H1 (cell line): ENCODE measurements around the gene KPNA1. TPM values are rescaled to one million over a fixed set of nuclear protein-coding genes. Genes with fewer than 3 reads are reported as not detected.

Source experiments
- CHD7 ChIP-seq: fragments of 300-600 bp; sonication (generic); IDR thresholded peaks from 2 replicates; pipeline ENCODE4 v1.7.1; 2012; ENCODE audit warnings: low read length, moderate library complexity, mild to moderate bottlenecking, inconsistent platforms; ENCODE audit not compliant: insufficient replicate concordance
- CTCF ChIP-seq, 3 experiments: IDR thresholded peaks; 1 replicate in 2 of 3; 2 replicates in 1 of 3; pipeline versions ENCODE4 v1.5.1 to v1.6.1; 2011; ENCODE audit warnings: low read length in 3 of 3, mild to moderate bottlenecking in 3 of 3, inconsistent platforms in 2 of 3, low read depth in 1 of 3, moderate library complexity in 1 of 3; ENCODE audit not compliant: insufficient read depth in 1 of 3; ENCODE audit errors: control extremely low read depth in 1 of 3
- HDAC2 ChIP-seq, 2 experiments: fragments of 300-600 bp in 1 of 2; sonication (generic) in 1 of 2; IDR thresholded peaks; 2 replicates each; pipeline ENCODE4 v1.6.1; 2011 to 2012; ENCODE audit warnings: low read depth in 2 of 2, low read length in 2 of 2, mild to moderate bottlenecking in 2 of 2, moderate library complexity in 2 of 2, borderline replicate concordance in 1 of 2, inconsistent platforms in 1 of 2
- RAD21 ChIP-seq, 2 experiments: IDR thresholded peaks in 1 of 2; conservative IDR thresholded peaks in 1 of 2; 2 replicates each; pipeline ENCODE4 v1.6.1; 2011; ENCODE audit warnings: low read depth in 2 of 2, low read length in 2 of 2, improper control_type of control experiment in 1 of 2, inconsistent platforms in 1 of 2, mild to moderate bottlenecking in 1 of 2, moderate library complexity in 1 of 2
- SIX5 ChIP-seq: IDR thresholded peaks from 2 replicates; pipeline ENCODE4 v1.6.1; 2011; ENCODE audit warnings: mild to moderate bottlenecking, low read depth, low read length
- SP4 ChIP-seq: IDR thresholded peaks from 2 replicates; pipeline ENCODE4 v1.6.1; 2012; ENCODE audit warnings: low read length, inconsistent platforms
- TCF12 ChIP-seq: IDR thresholded peaks from 2 replicates; pipeline ENCODE4 v1.6.1; 2011; ENCODE audit warnings: low read depth, mild to moderate bottlenecking, low read length
- ZNF274 ChIP-seq: IDR thresholded peaks from 2 replicates; pipeline ENCODE4 v1.7.0; 2012; ENCODE audit warnings: low read length, borderline replicate concordance; ENCODE audit errors: extremely low read depth
- polyA plus RNA-seq, 7 experiments: library from polyadenylated mRNA; depleted of rRNA in 3 of 7; stranded (reverse) in 5 of 7; unstranded in 2 of 7; fragments of >200 nt in 5 of 7; fragments of 200-250 nt in 2 of 7; gene quantifications; 1 replicate in 5 of 7; 2 replicates in 1 of 7; 4 replicates in 1 of 7; pipeline versions ENCODE4 v1.2.1 to v1.2.3, GENCODE V29; 2011 to 2013; ENCODE audit warnings: missing spikeins in 2 of 7, mixed read lengths in 2 of 7
- total RNA-seq: library from RNA; stranded (reverse); fragmentation: NEBNext Ultra II Directional; extraction: Animal tissue kit (Norgen Biotek cat#: 25700); gene quantifications from 2 replicates; pipeline ENCODE4 v1.2.1, GENCODE V29; 2021

KPNA1 gene
- total and polyA plus RNA-seq, 2 of the 8 experiments (the other 6 are each of a cell fraction or from before 2014, with no cell fraction given): 14.8 to 63.0 TPM

GRCh38 chr3:122476532-122476931, 38.2 kb downstream of the KPNA1 start (continued):
- no peak for TF ChIP-seq CHD7
- no peak for TF ChIP-seq SP4
- no peak for TF ChIP-seq RAD21 (IDR thresholded peaks at IDR 0.05 in 1 of 2, conservative IDR thresholded peaks at IDR 0.05 in 1 of 2; ENCODE audit: low read depth in 2 of 2, low read length in 2 of 2)
- TF ChIP-seq ZNF274: no peak
- no peak for TF ChIP-seq HDAC2 (IDR thresholded peaks at IDR 0.05; ENCODE audit: borderline replicate concordance in 1 of 2, low read depth in 2 of 2, low read length in 2 of 2)
- TF ChIP-seq SIX5: no peak
- no peak for TF ChIP-seq TCF12
- no peak for TF ChIP-seq CTCF (IDR thresholded peaks at IDR 0.05; ENCODE audit: control extremely low read depth in 1 of 3, insufficient read depth in 1 of 3, low read depth in 1 of 3, low read length in 3 of 3)
